ACC112 (cell line): ENCODE data around the gene ARTN.

ENCODE experiments used
- H2AFZ ChIP-seq: fragments of 200-600 bp; sonication (generic); one replicate; pipeline ENCODE4 v1.6.0; 2017; ENCODE audit warnings: antibody characterized with exemption, low read length; ENCODE audit not compliant: unreplicated experiment
- H3K27ac ChIP-seq: fragments of 200-600 bp; sonication (generic); 2 replicates; pipeline ENCODE4 v1.5.1; 2014; ENCODE audit warnings: low read depth, mild to moderate bottlenecking, antibody characterized with exemption, low read length, moderate library complexity
- H3K27me3 ChIP-seq: fragments of 200-600 bp; sonication (generic); 2 replicates; pipeline ENCODE4 v1.6.1; 2014; ENCODE audit warnings: mild to moderate bottlenecking, antibody characterized with exemption, low read length, moderate library complexity, mixed read lengths; ENCODE audit not compliant: insufficient read depth
- H3K36me3 ChIP-seq: fragments of 200-600 bp; sonication (generic); 2 replicates; pipeline ENCODE4 v1.6.1; 2016; ENCODE audit warnings: mild to moderate bottlenecking, antibody characterized with exemption, low read length, moderate library complexity, mixed read lengths; ENCODE audit not compliant: insufficient read depth
- H3K4me1 ChIP-seq: fragments of 200-600 bp; sonication (generic); one replicate; pipeline ENCODE4 v1.6.1; 2016; ENCODE audit warnings: low read length, mixed read lengths; ENCODE audit not compliant: insufficient read depth, unreplicated experiment, control insufficient read depth
- H3K4me3 ChIP-seq: fragments of 200-600 bp; sonication (generic); 2 replicates; pipeline ENCODE4 v1.5.1; 2014; ENCODE audit warnings: mild to moderate bottlenecking, low read depth, low read length
- H3K79me2 ChIP-seq: fragments of 200-600 bp; sonication (generic); one replicate; pipeline ENCODE4 v1.6.0; 2016; ENCODE audit warnings: low read length; ENCODE audit not compliant: control insufficient read depth, unreplicated experiment, insufficient read depth

Gene ARTN

DNA sequence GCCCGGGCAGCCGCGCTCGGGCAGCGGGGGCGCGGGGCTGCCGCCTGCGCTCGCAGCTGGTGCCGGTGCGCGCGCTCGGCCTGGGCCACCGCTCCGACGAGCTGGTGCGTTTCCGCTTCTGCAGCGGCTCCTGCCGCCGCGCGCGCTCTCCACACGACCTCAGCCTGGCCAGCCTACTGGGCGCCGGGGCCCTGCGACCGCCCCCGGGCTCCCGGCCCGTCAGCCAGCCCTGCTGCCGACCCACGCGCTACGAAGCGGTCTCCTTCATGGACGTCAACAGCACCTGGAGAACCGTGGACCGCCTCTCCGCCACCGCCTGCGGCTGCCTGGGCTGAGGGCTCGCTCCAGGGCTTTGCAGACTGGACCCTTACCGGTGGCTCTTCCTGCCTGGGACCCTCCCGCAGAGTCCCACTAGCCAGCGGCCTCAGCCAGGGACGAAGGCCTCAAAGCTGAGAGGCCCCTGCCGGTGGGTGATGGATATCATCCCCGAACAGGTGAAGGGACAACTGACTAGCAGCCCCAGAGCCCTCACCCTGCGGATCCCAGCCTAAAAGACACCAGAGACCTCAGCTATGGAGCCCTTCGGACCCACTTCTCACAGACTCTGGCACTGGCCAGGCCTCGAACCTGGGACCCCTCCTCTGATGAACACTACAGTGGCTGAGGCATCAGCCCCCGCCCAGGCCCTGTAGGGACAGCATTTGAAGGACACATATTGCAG lies 3.0 kb downstream of the ARTN start:
- Histone ChIP-seq H3K4me1 (peaks cover 13% of the 10 kb centered on the region), H3K36me3 (no peaks in the 10 kb centered on the region), H3K79me2 (no peaks in the 10 kb centered on the region), H3K27me3 (peaks cover 9% of the 10 kb centered on the region; the same call in 1 of the 2 replicates), H3K27ac (no peak overlapping the region), H3K4me3 (peak overlapping the region; percentile 39; the same call in 1 of the 2 replicates), H2AFZ (no peak overlapping the region)

DNA sequence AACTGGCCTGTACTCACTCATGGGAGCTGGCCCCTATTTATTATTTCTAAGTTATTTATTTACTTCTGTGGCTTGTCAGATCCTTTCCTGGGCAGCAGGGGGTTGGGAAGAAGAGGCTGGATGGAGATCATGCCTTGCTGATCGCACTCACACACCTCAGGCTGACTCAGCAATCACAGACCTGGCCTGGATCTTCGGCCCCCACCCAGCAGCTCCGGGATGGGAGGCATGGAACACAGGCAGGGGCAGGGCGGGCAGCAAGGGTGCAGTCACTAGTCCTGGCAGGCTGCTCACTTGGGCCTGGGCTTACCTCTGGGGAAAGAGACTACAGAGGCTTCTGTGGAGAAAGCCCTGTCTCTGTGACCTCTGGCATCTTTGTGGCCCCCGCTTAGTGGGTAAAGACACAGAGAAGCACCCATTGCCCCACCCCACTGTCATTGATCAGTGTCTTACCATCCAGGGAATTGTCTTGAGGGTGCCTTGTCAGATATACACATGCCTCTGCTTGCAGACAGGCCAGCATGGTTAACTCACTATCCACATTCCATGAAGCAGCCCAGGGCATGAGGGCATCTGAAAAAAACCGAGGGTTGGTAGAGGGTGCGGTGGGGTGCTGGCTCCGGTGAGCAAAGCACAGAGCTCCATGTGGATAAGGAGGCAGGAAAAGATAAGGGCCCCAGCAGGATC lies 3.7 kb downstream of the ARTN start:
- no peak overlapping the region for H3K27ac ChIP-seq
- no peak overlapping the region for H2AFZ ChIP-seq
- no peak overlapping the region for H3K4me3 ChIP-seq

DNA sequence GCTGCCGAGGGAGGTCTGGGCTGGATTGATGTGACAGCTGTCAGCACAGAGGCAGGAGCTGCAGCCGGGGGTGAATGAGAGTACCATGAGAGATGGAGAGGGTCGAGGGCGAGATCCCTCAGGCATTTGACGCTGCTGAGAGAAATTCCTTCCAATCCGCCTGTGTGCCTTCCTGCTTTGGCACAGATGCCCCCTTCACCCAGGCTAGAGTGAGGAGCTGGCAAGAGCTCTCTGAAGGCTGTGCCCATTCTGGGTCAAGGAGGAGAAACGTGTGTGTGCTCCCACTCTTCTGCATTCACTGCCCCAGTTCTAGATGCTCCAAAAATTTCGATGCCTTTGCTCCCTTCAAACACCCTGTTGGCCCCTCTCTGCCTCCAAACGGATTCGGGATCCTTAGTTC lies 4.8 kb downstream of the ARTN start:
- Histone ChIP-seq H3K27ac (no peak overlapping the region), H3K36me3 (no peaks in the 10 kb centered on the region), H3K4me1 (peaks cover 4% of the 10 kb centered on the region), H3K27me3 (peaks cover 9% of the 10 kb centered on the region; the same call in 1 of the 2 replicates), H2AFZ (no peak overlapping the region), H3K4me3 (no peak overlapping the region), H3K79me2 (no peaks in the 10 kb centered on the region)

More for the DNA sequence above, 3.7 kb downstream of the ARTN start:
- H3K36me3 ChIP-seq = no peaks in the 10 kb centered on the region
- H3K4me1 ChIP-seq = peaks cover 13% of the 10 kb centered on the region
- H3K27me3 ChIP-seq = peaks cover 9% of the 10 kb centered on the region; the same call in 1 of the 2 replicates
- no peaks in the 10 kb centered on the region for H3K79me2 ChIP-seq

DNA sequence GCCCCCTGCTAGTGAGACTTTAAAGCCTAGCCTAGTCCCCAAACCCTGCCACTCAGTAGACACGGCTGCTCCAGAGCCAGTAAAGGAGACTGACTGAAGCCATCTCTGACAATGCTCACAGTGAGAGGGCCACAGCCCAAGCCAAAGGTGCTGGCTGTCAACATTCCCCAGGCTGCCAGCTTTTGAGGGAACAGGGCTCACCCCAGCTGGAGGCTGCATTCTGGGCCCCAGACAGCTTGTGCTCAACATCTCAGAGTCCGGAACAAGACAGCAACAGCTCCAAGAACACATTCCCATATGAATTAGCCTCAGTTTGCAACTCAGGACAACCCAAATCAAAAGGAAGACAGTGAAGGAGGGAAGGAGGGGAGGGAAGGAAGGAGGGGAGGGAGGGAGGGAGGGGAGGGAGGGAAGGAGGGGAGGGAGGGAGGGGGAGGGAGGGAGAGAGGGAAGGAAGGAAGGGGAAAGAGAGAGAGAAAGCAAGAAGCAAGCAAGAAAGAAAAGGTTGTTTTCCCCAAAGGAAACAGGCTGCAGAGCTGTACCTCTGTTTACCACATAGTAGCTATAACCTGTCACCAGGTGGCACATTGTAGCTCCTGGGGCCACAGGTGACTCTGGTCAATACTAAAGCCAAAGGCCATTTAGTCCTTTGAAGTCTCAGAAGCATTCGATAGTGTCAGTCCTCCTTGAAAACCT lies 5.4 kb downstream of the ARTN start:
- H3K4me1 ChIP-seq = no peaks in the 10 kb centered on the region
- H3K27ac ChIP-seq = no peak overlapping the region
- H2AFZ ChIP-seq = no peak overlapping the region
- no peak overlapping the region for H3K4me3 ChIP-seq
- H3K27me3 ChIP-seq = peaks cover 9% of the 10 kb centered on the region; the same call in 1 of the 2 replicates
- no peaks in the 10 kb centered on the region for H3K79me2 ChIP-seq
- H3K36me3 ChIP-seq = no peaks in the 10 kb centered on the region

DNA sequence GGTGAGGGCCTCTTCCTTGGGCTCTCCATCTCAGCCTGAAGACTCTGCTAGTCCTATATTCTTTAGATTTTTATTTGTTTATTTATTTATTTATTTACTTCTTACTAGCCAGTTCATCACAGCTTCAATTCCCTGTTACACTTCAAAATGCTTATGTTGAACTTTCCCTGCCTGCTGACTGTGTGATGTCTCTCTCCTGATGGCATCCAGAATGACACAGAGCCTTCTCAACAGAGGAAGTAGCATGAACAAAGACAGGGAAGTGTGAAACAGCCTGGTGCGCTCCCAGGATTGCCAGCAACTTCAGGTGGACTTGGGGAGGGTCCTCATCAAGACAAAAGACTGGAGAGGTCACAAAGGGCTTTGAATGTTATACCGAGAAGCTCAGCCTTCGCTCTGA lies 8.8 kb downstream of the ARTN start:
- Histone ChIP-seq H3K27me3 (no peaks in the 10 kb centered on the region), H3K27ac (no peak overlapping the region), H2AFZ (no peak overlapping the region), H3K36me3 (no peaks in the 10 kb centered on the region), H3K4me3 (no peak overlapping the region), H3K4me1 (peaks cover 5% of the 10 kb centered on the region), H3K79me2 (peaks cover 6% of the 10 kb centered on the region)

DNA sequence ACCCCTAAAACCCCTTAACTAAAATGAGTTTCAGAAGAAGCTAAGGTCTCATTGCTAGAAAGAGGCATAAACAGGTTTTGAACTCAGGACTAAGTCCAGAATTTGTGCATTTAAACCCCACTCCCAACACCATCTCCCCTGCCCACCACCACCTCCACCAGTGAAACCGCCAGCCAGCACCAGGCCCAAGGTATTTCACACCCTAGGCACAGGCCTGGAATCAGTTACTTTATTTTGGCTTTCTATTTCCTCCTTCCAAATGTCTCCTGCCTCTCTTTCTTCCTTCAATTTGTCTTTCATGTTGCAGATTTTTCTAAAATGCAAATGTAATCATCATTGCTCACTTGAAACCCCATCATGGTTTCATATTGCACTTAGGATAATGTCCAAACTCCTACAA lies 11.3 kb downstream of the ARTN start:
- H3K27ac ChIP-seq = no peak overlapping the region
- H2AFZ ChIP-seq = no peak overlapping the region
- peaks cover 15% of the 10 kb centered on the region for H3K4me1 ChIP-seq
- H3K36me3 ChIP-seq = no peaks in the 10 kb centered on the region; the same call in 1 of the 2 replicates
- H3K4me3 ChIP-seq = no peak overlapping the region
- no peaks in the 10 kb centered on the region for H3K27me3 ChIP-seq
- H3K79me2 ChIP-seq = peaks cover 20% of the 10 kb centered on the region

DNA sequence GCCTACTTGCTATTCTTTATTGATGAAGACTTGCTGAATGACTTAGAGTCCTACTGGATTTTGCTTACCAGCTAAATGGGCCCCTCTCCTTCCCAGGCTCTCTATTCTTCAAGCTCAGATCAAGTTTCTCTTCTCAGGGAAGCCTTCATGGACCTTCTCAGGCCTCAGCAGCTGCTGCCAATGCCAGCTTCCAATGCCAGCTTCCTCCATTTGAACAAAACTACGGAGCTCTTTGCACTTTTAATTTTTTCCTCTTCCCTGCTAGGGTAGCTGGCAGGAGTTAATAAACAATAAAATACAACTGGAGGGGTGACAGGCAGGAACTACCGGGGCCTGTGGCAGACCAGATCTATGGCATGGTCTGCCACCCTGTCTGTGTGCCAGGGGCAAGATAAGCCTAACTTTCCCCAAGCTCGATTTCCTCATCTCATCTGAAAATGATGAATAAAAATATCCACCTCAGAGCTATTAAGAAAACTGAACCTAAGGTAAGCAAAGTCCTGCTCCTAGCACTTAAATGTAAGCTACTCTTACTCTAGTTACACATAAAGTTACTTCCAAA lies 12.2 kb downstream of the ARTN start:
- peaks cover 15% of the 10 kb centered on the region for H3K4me1 ChIP-seq
- peaks cover 20% of the 10 kb centered on the region for H3K79me2 ChIP-seq
- H3K4me3 ChIP-seq = peak overlapping the region; percentile 82
- H2AFZ ChIP-seq = peak overlapping the region; percentile 61
- no peaks in the 10 kb centered on the region; the same call in 1 of the 2 replicates for H3K36me3 ChIP-seq
- H3K27ac ChIP-seq = no peak overlapping the region
- no peaks in the 10 kb centered on the region for H3K27me3 ChIP-seq

DNA sequence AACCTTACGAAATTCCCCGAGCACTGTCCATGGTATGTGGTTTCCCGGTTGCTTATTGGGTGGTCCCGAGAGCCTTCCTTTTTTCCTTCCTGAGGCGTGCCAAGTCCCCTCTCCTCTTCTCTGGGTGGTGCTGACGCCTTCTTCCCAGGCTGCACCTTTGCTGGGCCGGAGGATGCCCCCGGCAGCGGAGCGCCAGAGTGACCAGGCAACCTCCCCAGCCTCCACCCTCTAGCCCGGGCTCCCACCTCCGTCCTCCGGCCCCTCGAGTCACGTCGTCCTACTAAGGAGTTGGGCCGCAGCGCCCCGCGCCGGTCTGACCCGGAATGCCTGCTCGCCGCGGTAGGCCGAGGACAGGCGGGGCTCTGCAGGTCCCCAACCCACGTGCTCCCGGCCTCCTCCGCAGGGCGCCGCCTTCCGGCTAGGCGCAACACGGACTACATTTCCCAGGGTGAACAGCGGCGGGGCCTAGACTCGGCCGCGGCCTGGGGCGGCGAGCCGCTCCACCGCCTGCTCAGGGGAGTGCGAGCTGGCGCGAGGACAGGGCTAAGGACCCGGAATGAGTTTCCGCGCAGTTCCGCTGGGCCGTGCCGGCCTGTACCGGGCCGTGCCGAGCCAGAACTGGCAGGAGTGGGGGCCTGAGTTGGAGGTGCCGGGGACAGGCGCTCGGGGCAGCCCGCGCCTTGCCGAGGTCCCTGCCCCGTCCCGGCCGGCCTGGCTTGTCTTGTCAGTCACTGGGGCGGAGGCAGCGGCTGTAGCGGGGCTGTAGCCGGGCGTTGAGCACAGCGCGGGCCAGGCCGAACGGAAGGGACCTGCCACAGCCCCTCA lies 12.8 kb downstream of the ARTN start, which contains the start of gene IPO13:
Gene IPO13, plus strand, starts transcription at position 715 of the 825 bp plus-strand sequence. CDS start 651 bp downstream, outside the sequence.
- Histone ChIP-seq H2AFZ (peak within 1 kb of the TSS; percentile 61), H3K4me3 (peak within 1 kb of the TSS; percentile 82), H3K27ac (peak within 1 kb of the TSS; percentile 86), H3K36me3 (no peaks in the 10 kb centered on the region; the same call in 1 of the 2 replicates), H3K79me2 (peaks cover 25% of the 10 kb centered on the region), H3K27me3 (no peaks in the 10 kb centered on the region), H3K4me1 (peaks cover 19% of the 10 kb centered on the region)

DNA sequence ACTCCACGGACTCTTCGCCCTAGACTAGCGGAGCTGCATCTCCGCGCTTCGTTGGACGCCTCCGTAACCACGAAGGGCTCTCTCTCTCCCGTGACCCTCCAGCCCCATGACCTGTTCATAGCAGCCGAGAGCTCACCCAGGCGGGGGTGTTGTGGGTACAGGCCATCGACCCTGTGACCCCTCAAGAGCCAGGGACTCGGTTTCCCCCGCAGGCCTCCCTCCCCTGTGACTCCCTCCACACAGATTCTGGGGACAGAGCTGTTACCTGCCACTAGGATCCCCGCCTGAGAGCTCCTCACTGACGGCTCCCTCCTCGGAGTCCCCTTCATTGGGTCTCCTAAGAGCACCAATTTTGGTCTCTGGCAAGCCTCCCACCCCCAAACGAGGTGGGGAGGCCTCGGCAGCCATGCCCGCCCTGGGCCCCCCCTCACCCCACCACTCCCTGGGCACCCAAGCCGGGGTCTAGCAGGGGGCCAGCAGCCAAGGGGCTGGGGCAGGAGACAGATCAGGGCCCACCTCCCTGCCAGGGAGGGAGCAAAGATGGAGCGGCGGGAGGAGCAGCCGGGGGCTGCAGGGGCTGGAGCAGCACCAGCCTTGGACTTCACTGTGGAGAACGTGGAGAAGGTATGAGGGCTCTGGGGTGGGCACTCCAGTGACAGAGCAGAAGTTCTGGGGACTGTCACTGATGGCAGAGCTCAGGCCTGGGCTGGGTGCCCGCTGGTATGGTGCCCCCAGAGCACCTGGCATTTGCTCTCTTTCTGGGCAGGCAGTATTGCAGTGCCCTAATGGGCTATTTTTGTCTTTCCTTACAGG lies 13.7 kb downstream of the ARTN start:
- H3K27me3 ChIP-seq = no peaks in the 10 kb centered on the region
- H3K4me1 ChIP-seq = peaks cover 23% of the 10 kb centered on the region
- peak overlapping the region; percentile 82 for H3K4me3 ChIP-seq
- peak overlapping the region; percentile 31 for H2AFZ ChIP-seq
- H3K36me3 ChIP-seq = no peaks in the 10 kb centered on the region; the same call in 1 of the 2 replicates
- H3K27ac ChIP-seq = peak overlapping the region; percentile 86
- peaks cover 25% of the 10 kb centered on the region for H3K79me2 ChIP-seq
